Measurements from ENCODE around the gene BMP4. TPM values are rescaled to one million over a fixed set of nuclear protein-coding genes. Genes with fewer than 3 reads are reported as not detected.

BMP4 gene
- total RNA-seq, 1 donor = 23.8 TPM

GRCh38 chr14:53924753-53925152 is 31.9 kb downstream of the BMP4 start:
- TF ChIP-seq CTCF (IDR thresholded peaks at IDR 0.05; ENCODE audit: insufficient read depth, low read length) = no peak
- DNase-seq (ENCODE audit: low read depth) = peak; percentile 61
- no peak overlapping the region for H3K4me3 ChIP-seq (ENCODE audit: low read depth, low read length)

GRCh38 chr14:53921027-53921426 is 35.6 kb downstream of the BMP4 start:
- no peak for DNase-seq (ENCODE audit: low read depth)
- H3K4me3 ChIP-seq (ENCODE audit: low read depth, low read length) = no peak overlapping the region
- TF ChIP-seq CTCF (IDR thresholded peaks at IDR 0.05; ENCODE audit: insufficient read depth, low read length) = no peak

- DNase-seq (ENCODE audit: low read depth) = no peak
- no peak for TF ChIP-seq CTCF (IDR thresholded peaks at IDR 0.05; ENCODE audit: insufficient read depth, low read length)
- no peak overlapping the region for H3K4me3 ChIP-seq (ENCODE audit: low read depth, low read length)
Measured at GRCh38 chr14:53916239-53916638, 40.4 kb downstream of the BMP4 start.

- DNase-seq (ENCODE audit: low read depth) = no peak
- H3K4me3 ChIP-seq (ENCODE audit: low read depth, low read length) = no peak overlapping the region
- TF ChIP-seq CTCF (IDR thresholded peaks at IDR 0.05; ENCODE audit: insufficient read depth, low read length) = no peak
Measured at GRCh38 chr14:53915364-53916014, 41.1 kb downstream of the BMP4 start.

GRCh38 chr14:53912021-53912420 is 44.6 kb downstream of the BMP4 start:
- TF ChIP-seq CTCF (IDR thresholded peaks at IDR 0.05; ENCODE audit: insufficient read depth, low read length) = no peak
- H3K4me3 ChIP-seq (ENCODE audit: low read depth, low read length) = no peak overlapping the region
- no peak for DNase-seq (ENCODE audit: low read depth)

DNA sequence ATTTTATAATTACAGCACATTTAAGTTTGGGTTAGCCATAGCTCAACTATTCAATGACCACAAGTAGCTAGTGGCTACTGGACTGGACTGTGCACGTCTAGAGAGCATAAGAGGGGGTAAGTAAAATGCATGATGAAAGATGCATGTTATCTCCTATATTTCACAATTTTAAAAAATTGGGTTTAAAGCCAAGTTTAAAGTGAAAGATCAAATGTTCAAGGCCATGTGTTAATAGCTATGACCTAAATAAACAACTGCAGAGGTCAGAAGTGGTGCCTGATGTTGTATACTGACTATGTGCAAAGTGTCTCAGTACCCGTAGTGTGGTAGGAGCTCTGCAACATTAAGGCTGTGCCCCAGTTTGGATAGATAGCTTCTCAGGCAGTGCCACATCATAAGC is 48.2 kb downstream of the BMP4 start:
- H3K4me3 ChIP-seq (ENCODE audit: low read depth, low read length) = no peak overlapping the region
- DNase-seq (ENCODE audit: low read depth) = no peak
- no peak for TF ChIP-seq CTCF (IDR thresholded peaks at IDR 0.05; ENCODE audit: insufficient read depth, low read length)

DNA sequence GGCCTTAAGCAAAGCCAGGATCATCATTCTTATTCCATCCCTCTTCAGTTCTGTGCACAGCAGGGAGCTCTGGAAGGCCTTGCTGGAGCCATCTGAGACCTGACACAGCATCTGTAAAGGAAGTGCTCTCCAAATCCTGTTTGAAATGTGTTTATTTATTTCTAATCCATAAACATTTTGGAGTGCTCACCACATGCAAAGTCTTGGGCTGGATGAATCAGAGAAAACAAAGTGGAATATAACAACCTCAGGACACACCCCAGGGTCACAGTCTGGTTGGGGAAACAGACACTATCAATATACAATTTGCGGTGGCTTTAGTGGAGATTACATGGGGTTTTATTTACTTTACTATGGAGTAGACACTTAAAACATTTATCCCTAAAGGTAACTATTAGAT is 54.3 kb downstream of the BMP4 start:
- no peak for TF ChIP-seq CTCF (IDR thresholded peaks at IDR 0.05; ENCODE audit: insufficient read depth, low read length)
- no peak overlapping the region for H3K4me3 ChIP-seq (ENCODE audit: low read depth, low read length)
- no peak for DNase-seq (ENCODE audit: low read depth)
